Common myeloid progenitor, CD34-positive (primary cell): ENCODE data around the gene RASSF5.

Experiments used
- CTCF ChIA-PET: fragments of 350-600 bp; sonication (Branson Sonifier 250); formaldehyde crosslinking; loops from one replicate; lab custom pipeline; 2021; ENCODE audit warnings: antibody characterized with exemption; lab: Charles Lee
- POLR2A ChIA-PET: fragments of 350-600 bp; sonication (Branson Sonifier 250); formaldehyde crosslinking; loops from one replicate; lab custom pipeline; 2021; ENCODE audit warnings: antibody characterized with exemption; lab: Charles Lee
- DNase-seq, 3 donors: peaks; one replicate each; pipeline versions ENCODE4 v3.0.0 to v3.0.0-alpha.2; 2013
- H3K27ac ChIP-seq, 2 experiments: 1 replicate in 1 of 2; 2 replicates in 1 of 2; pipeline ENCODE4 v1.7.0; 2013; ENCODE audit warnings: inconsistent platforms in 2 of 2, low read length in 2 of 2, mild to moderate bottlenecking in 2 of 2, low read depth in 1 of 2, moderate library complexity in 1 of 2; ENCODE audit not compliant: severe bottlenecking in 2 of 2, insufficient read depth in 1 of 2, poor library complexity in 1 of 2
- H3K27me3 ChIP-seq, 5 experiments: replicated peaks in 2 of 5; 1 replicate in 3 of 5; 2 replicates in 2 of 5; pipeline versions ENCODE4 v1.6.1 to v1.7.0; 2013; ENCODE audit warnings: low read length in 4 of 5, mild to moderate bottlenecking in 2 of 5, moderate library complexity in 2 of 5, inconsistent platforms in 1 of 5; ENCODE audit not compliant: insufficient read depth in 5 of 5, control insufficient read depth in 4 of 5
- H3K36me3 ChIP-seq, 4 experiments: 1 replicate in 2 of 4; 2 replicates in 2 of 4; pipeline versions ENCODE4 v1.6.1 to v1.7.0; 2013; ENCODE audit warnings: low read length in 3 of 4, control low read depth in 1 of 4, mild to moderate bottlenecking in 1 of 4; ENCODE audit not compliant: control insufficient read depth in 4 of 4, insufficient read depth in 4 of 4
- H3K4me1 ChIP-seq, 4 experiments: 1 replicate in 3 of 4; 2 replicates in 1 of 4; pipeline versions ENCODE4 v1.6.1 to v1.7.1; 2013; ENCODE audit warnings: low read length in 3 of 4, mild to moderate bottlenecking in 3 of 4, control low read depth in 1 of 4, inconsistent platforms in 1 of 4, moderate library complexity in 1 of 4; ENCODE audit not compliant: control insufficient read depth in 4 of 4, insufficient read depth in 4 of 4; ENCODE audit errors: control extremely low read depth in 1 of 4
- H3K4me3 ChIP-seq, 7 experiments: 1 replicate in 4 of 7; 2 replicates in 3 of 7; pipeline versions ENCODE4 v1.5.1 to v1.7.0; 2013; ENCODE audit warnings: mild to moderate bottlenecking in 7 of 7, low read length in 6 of 7, moderate library complexity in 6 of 7, inconsistent platforms in 2 of 7, low read depth in 2 of 7, control low read depth in 1 of 7; ENCODE audit not compliant: insufficient read depth in 4 of 7, control insufficient read depth in 1 of 7; ENCODE audit errors: extremely low read depth in 1 of 7
- H3K9me3 ChIP-seq, 5 experiments: 1 replicate in 4 of 5; 2 replicates in 1 of 5; pipeline versions ENCODE4 v1.6.1 to v1.7.1; 2013; ENCODE audit warnings: low read length in 4 of 5, mild to moderate bottlenecking in 2 of 5, inconsistent platforms in 1 of 5, low read depth in 1 of 5, moderate library complexity in 1 of 5; ENCODE audit not compliant: control insufficient read depth in 4 of 5, insufficient read depth in 2 of 5; ENCODE audit errors: control extremely low read depth in 1 of 5
- WGBS: methylation state at CpG from one replicate; pipeline ENCODE4 v1.1.5; 2013; ENCODE audit not compliant: insufficient coverage; 5-methylcytosine and 5-hydroxymethylcytosine counted together

The RASSF5 gene

GRCh38 chr1:206517784-206518183 is 10.5 kb downstream of the RASSF5 start:
- no peaks in the 10 kb centered on the region for H3K36me3 ChIP-seq
- H3K9me3 ChIP-seq, result no peaks in the 10 kb centered on the region
- H3K4me1 ChIP-seq, result peaks cover 0 to 5% (median 2%) of the 10 kb centered on the region in 4 experiments
- CTCF ChIA-PET, result interaction anchor here (0.6 to 3.0 kb wide), 7 partner anchors 10 to 66 kb away, joined by 3 to 15 read pairs (median 3); no protein-coding TSS in a partner anchor
- POLR2A ChIA-PET, result no interaction called here
- no peak for DNase-seq
- H3K27me3 ChIP-seq, result peaks cover 0 to 3% (median 0%) of the 10 kb centered on the region in 5 experiments
- H3K4me3 ChIP-seq, result no peak overlapping the region
- WGBS, result 96% methylated on average over 5 of the region's 8 CpGs
- no peak overlapping the region for H3K27ac ChIP-seq

- H3K27ac ChIP-seq, result no peak overlapping the region
- H3K4me3 ChIP-seq, result no peak overlapping the region
- peaks cover 0 to 5% (median 2%) of the 10 kb centered on the region in 4 experiments for H3K4me1 ChIP-seq
- ChIA-PET CTCF (interaction anchor here (0.6 to 3.0 kb wide), 7 partner anchors 9 to 65 kb away, joined by 3 to 15 read pairs (median 3); no protein-coding TSS in a partner anchor), POLR2A (no interaction called here)
- no peak for DNase-seq
- no peaks in the 10 kb centered on the region for H3K9me3 ChIP-seq
- peaks cover 0 to 3% (median 0%) of the 10 kb centered on the region in 5 experiments for H3K27me3 ChIP-seq
- 99% methylated on average over 16 of the region's 18 CpGs for WGBS
- H3K36me3 ChIP-seq, result no peaks in the 10 kb centered on the region
Observed at GRCh38 chr1:206518206-206518605, 10.9 kb downstream of the RASSF5 start.

GRCh38 chr1:206518743-206519142 is 11.4 kb downstream of the RASSF5 start:
- 97% methylated on average over 6 of the region's 6 CpGs for WGBS
- ChIA-PET POLR2A (no interaction called here), CTCF (interaction anchor here (0.5 to 3.0 kb wide), 4 partner anchors 16 to 65 kb away, joined by 3 to 15 read pairs (median 5); no protein-coding TSS in a partner anchor)
- H3K36me3 ChIP-seq, result no peaks in the 10 kb centered on the region
- H3K9me3 ChIP-seq, result no peaks in the 10 kb centered on the region
- no peak overlapping the region for H3K4me3 ChIP-seq
- peaks cover 0 to 3% (median 0%) of the 10 kb centered on the region in 5 experiments for H3K27me3 ChIP-seq
- no peak for DNase-seq
- peaks cover 0 to 5% (median 2%) of the 10 kb centered on the region in 4 experiments for H3K4me1 ChIP-seq
- H3K27ac ChIP-seq, result no peak overlapping the region

GRCh38 chr1:206521127-206521526 is 13.8 kb downstream of the RASSF5 start:
- 100% methylated on average over 5 of the region's 5 CpGs for WGBS

GRCh38 chr1:206521694-206522402 is 14.5 kb downstream of the RASSF5 start:
- H3K27ac ChIP-seq, result no peak overlapping the region
- CTCF ChIA-PET, result interaction anchor here (1.0 to 2.2 kb wide), 4 partner anchors 16 to 62 kb away, joined by 3 to 10 read pairs (median 4); no protein-coding TSS in a partner anchor
- H3K4me3 ChIP-seq, result no peak overlapping the region
- H3K36me3 ChIP-seq, result no peaks in the 10 kb centered on the region
- no peaks in the 10 kb centered on the region for H3K9me3 ChIP-seq
- 96% methylated on average over 5 of the region's 8 CpGs for WGBS
- H3K4me1 ChIP-seq, result no peaks in the 10 kb centered on the region
- H3K27me3 ChIP-seq, result peaks cover 0 to 3% (median 0%) of the 10 kb centered on the region in 5 experiments
- POLR2A ChIA-PET, result no interaction called here
- no peak for DNase-seq

More at GRCh38 chr1:206521127-206521526, 13.8 kb downstream of the RASSF5 start:
- DNase-seq, result no peak
- Histone ChIP-seq H3K4me1 (peaks cover 0 to under 1% (median under 1%) of the 10 kb centered on the region in 4 experiments), H3K27me3 (peaks cover 0 to 3% (median 0%) of the 10 kb centered on the region in 5 experiments), H3K9me3 (no peaks in the 10 kb centered on the region), H3K4me3 (no peak overlapping the region), H3K36me3 (no peaks in the 10 kb centered on the region), H3K27ac (no peak overlapping the region)
- ChIA-PET CTCF (interaction anchor here (1.0 to 2.2 kb wide), 3 partner anchors 15 to 63 kb away, joined by 3 to 10 read pairs (median 4); no protein-coding TSS in a partner anchor), POLR2A (no interaction called here)

GRCh38 chr1:206524739-206525364 is 17.5 kb downstream of the RASSF5 start:
- H3K4me1 ChIP-seq, result no peaks in the 10 kb centered on the region

More at GRCh38 chr1:206524739-206525364, 17.5 kb downstream of the RASSF5 start:
- no peak overlapping the region for H3K27ac ChIP-seq
- no peaks in the 10 kb centered on the region for H3K9me3 ChIP-seq
- 100% methylated on average over 2 of the region's 5 CpGs for WGBS
- no peaks in the 10 kb centered on the region for H3K36me3 ChIP-seq
- DNase-seq, result peak in 2 of 3 donors; percentile 49 to 59
- ChIA-PET POLR2A (interaction anchor here (1.0 kb wide), 1 partner anchor 190 kb away, joined by 3 read pairs; no protein-coding TSS in a partner anchor), CTCF (interaction anchor here (0.9 to 1.7 kb wide), 3 partner anchors 9 to 34 kb away, joined by 3 to 5 read pairs (median 3); no protein-coding TSS in a partner anchor)
- no peak overlapping the region for H3K4me3 ChIP-seq
- peaks cover 0 to 3% (median 0%) of the 10 kb centered on the region in 5 experiments for H3K27me3 ChIP-seq
